Activated naive CD8-positive, alpha-beta T cell treated with anti-CD3 and anti-CD28 coated beads, Interleukin-2, amount 50 U/mL, for 24 hours (primary cell): ENCODE data around the gene TSPYL1.

Experiments
- ATAC-seq: fragments of 150-1000 bp; cut with Tn5 transposase; one replicate; pipeline ENCODE4 v1.10.0; 2021
- DNase-seq: peaks from one replicate; pipeline ENCODE4 v3.0.0; 2021
- H3K27ac Mint-ChIP-seq: one replicate; pipeline ENCODE4 v1.8.0; 2021; ENCODE audit warnings: mild to moderate bottlenecking, mixed read lengths
- H3K27me3 Mint-ChIP-seq: one replicate; pipeline ENCODE4 v1.8.0; 2021; ENCODE audit warnings: mixed read lengths
- H3K36me3 Mint-ChIP-seq: one replicate; pipeline ENCODE4 v1.8.0; 2021; ENCODE audit warnings: low read depth, mixed read lengths
- H3K4me1 Mint-ChIP-seq: one replicate; pipeline ENCODE4 v1.8.0; 2021; ENCODE audit warnings: mixed read lengths
- H3K4me3 Mint-ChIP-seq: one replicate; pipeline ENCODE4 v1.8.0; 2021; ENCODE audit warnings: mild to moderate bottlenecking, moderate library complexity, mixed read lengths
- H3K9me3 Mint-ChIP-seq: one replicate; pipeline ENCODE4 v1.8.0; 2021; ENCODE audit warnings: mixed read lengths

TSPYL1 gene

DNA sequence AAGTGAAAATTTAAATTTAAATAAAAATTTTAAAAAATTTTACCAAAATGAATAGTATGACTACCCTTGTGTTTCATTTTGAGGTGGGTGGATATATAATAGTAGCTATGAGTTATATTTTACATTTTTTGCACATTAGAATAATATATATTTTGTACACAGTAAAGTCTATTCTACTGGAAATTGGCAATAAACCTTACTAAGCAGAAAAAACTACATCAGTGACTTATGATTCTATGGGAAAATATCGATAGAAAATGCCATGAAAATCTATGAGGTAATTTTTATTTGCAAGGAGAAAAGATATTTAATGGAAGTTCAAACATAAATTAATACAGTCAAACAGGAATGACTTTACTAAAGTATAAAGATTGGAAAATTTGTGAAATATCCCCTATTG is 23.0 kb downstream of the TSPYL1 start:
- ATAC-seq (no peak), DNase-seq (no peak)
- Mint-ChIP-seq H3K4me1 (peaks cover 3% of the 10 kb centered on the region), H3K27ac (no peak overlapping the region), H3K9me3 (no peaks in the 10 kb centered on the region), H3K36me3 (peaks cover 12% of the 10 kb centered on the region), H3K27me3 (no peaks in the 10 kb centered on the region), H3K4me3 (no peak overlapping the region)

DNA sequence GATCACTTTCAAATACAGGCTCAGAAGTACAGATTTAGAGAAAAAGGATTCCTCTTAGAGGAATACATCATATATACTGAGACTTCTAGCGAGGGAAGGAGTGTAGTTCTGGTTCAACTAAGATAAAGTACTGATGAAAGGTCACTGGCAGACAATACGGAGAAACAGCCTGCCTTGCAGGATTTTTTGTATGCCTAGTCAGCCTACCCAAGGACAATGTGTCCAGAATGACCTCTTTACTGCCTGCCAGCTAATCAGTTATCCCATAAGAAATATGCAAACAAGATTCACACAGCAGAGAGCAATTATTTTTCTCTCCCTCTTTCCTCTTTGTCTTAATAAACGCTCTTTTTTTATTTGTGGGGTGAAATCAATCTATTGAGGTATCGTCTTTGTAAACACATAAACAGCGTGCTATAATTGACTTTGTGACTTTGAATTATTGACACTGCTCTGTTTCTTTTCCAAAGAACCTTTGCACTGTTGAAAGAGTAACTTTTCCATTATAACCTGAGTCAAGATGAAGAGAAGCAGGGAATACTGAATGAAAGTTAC is 24.4 kb downstream of the TSPYL1 start:
- no peak for ATAC-seq
- no peaks in the 10 kb centered on the region for H3K27me3 Mint-ChIP-seq
- no peak overlapping the region for H3K4me3 Mint-ChIP-seq
- H3K27ac Mint-ChIP-seq: no peak overlapping the region
- H3K4me1 Mint-ChIP-seq: peaks cover 10% of the 10 kb centered on the region
- DNase-seq: no peak
- H3K9me3 Mint-ChIP-seq: no peaks in the 10 kb centered on the region
- H3K36me3 Mint-ChIP-seq: peaks cover 9% of the 10 kb centered on the region

DNA sequence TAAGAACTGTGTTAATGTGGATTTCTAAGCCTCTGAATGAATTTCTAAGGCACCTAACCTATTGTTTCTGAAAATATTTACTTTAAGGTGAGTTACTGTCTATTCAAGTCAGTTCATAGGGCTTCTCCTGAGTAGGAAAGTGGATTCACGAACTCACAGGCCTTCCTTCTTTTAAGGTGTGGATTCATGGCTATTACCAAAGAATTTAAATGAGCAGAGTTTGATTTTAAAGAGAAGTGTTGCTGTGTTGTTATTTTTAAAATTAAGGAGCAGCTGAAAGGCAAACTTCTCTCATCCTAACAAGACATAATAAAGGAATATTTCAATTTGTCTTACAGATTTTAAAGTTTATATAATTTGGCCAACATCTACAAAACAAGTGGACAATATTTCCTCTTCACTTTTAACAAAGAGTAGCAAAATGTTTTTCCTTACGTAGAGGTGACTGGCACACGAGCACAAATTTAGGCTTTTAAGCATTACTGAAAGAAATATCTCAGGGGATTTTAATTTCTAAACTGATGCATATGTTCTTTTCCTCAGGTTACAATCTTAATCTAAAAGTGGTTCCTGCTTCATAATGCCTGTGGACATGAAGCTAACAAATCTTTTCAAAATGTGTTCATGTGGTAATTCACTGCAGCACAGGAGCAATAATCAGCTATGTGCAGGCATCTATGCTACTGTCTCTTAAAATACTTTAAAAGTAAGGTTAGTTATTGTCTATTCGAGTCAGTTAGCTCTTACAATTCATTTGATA is 25.3 kb downstream of the TSPYL1 start:
- H3K27ac Mint-ChIP-seq: no peak overlapping the region
- H3K4me3 Mint-ChIP-seq: no peak overlapping the region
- DNase-seq (no peak), ATAC-seq (no peak)
- H3K9me3 Mint-ChIP-seq: no peaks in the 10 kb centered on the region
- peaks cover 16% of the 10 kb centered on the region for H3K4me1 Mint-ChIP-seq
- H3K36me3 Mint-ChIP-seq: peaks cover 9% of the 10 kb centered on the region
- H3K27me3 Mint-ChIP-seq: no peaks in the 10 kb centered on the region

DNA sequence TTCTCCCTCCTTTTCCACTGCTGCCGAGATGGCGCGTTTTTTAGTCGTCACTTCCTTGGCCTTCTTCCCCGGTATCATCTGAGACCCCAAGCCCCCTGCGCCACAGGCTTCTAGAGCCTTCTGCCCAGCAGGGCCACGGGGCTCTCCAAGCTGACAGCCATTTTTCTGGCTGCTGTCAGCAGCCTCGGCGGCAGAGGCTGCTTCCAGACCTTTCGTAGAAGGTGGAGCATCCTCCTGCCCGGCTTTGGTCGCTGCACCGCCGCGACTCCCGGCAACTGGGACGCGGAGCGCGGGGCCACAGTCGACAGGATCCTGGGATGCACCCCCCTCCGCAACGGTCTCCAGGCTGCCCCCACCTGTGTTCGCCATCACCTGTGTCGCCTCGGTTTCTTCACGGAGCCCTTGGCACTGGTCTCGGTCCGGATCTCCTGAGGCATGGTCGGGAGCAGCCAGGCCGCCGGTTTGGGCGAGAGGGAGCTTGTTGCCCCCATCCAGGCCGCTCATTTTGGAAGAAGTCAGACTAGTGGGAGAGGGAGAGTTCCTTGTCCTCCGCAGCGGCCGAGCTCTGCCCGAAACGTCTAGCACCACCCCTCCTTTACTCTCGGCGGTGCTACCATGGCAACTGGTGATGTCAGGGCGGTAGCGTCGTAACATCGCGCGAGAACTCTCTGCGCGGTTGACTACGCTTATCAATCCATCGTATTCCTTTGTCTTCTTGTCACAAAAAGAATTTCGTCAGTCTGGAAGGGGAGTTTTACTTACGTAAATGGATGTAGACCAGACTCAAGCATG is 26.0 kb downstream of the TSPYL1 start, which contains the start of gene TSPYL4:
Gene TSPYL4 (minus strand): TSS at position 571 of the 792 bp plus-strand sequence. CDS start 67 bp downstream, at position 504.
- DNase-seq (peak; percentile 89), ATAC-seq (peak; percentile 100)
- no peak within 1 kb of the TSS for H3K4me3 Mint-ChIP-seq
- no peaks in the 10 kb centered on the region for H3K27me3 Mint-ChIP-seq
- no peak within 1 kb of the TSS for H3K27ac Mint-ChIP-seq
- peaks cover 9% of the 10 kb centered on the region for H3K36me3 Mint-ChIP-seq
- peaks cover 16% of the 10 kb centered on the region for H3K4me1 Mint-ChIP-seq
- H3K9me3 Mint-ChIP-seq: no peaks in the 10 kb centered on the region

DNA sequence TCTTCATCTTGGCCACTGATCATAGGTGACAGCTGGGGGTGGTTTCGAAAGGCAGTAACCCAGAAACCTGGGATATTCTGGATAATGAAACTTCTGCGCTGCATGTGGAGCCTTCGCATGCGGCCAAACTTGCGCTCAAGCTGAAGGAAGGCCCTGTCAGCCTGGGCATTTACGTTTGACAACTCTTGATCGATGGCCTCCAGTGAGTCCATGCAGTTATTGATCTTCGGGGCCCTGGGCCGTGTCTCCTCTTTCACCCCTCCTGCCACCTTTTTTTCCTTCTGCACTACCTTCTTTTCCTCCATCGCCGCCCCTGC is 26.6 kb downstream of the TSPYL1 start:
- no peak overlapping the region for H3K27ac Mint-ChIP-seq
- no peaks in the 10 kb centered on the region for H3K9me3 Mint-ChIP-seq
- no peak for DNase-seq
- H3K36me3 Mint-ChIP-seq: peaks cover 9% of the 10 kb centered on the region
- H3K27me3 Mint-ChIP-seq: no peaks in the 10 kb centered on the region
- H3K4me3 Mint-ChIP-seq: no peak overlapping the region
- H3K4me1 Mint-ChIP-seq: peaks cover 20% of the 10 kb centered on the region
- no peak for ATAC-seq

DNA sequence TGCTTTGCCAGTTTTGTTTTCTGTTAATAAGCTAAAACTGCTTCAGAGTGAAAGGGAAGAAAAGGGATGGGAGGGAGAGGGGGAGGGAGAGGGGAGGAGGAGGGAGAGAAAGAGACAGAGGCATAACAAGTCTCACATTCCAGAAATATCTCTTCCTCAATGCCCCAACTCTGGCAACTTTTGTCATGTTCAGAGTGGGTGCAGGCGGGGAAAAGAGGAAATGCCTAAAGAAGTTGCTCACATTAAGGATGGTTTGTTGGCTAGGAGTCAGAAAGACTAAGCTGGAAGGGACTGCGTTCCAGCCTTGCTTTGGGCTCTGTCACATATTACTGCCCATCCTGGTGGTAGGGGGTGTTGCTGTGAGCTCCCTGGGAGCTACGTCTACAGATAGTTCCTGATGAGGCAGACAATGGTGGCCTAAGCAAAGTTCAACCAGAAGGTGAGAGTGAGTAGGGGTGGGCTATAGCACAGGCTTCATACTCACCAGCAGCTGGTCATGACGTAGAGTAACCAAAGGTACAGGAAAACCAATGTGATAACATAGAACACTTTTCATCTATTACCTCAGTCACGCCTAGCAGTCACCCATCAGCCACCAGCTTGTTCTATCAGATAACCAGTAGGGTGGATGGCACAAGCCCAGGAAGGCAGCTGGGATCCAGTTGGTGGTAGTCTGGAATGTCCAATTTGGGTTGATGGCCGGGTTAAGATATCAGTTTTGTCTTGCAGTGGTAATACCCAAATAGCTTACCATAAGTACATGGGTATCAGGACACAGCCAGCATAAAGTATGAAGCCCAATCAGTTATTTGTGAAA is 28.0 kb downstream of the TSPYL1 start:
- Mint-ChIP-seq H3K9me3 (no peaks in the 10 kb centered on the region), H3K27me3 (no peaks in the 10 kb centered on the region), H3K4me3 (no peak overlapping the region), H3K27ac (no peak overlapping the region), H3K4me1 (peaks cover 20% of the 10 kb centered on the region), H3K36me3 (peaks cover 9% of the 10 kb centered on the region)
- ATAC-seq (no peak), DNase-seq (no peak)

DNA sequence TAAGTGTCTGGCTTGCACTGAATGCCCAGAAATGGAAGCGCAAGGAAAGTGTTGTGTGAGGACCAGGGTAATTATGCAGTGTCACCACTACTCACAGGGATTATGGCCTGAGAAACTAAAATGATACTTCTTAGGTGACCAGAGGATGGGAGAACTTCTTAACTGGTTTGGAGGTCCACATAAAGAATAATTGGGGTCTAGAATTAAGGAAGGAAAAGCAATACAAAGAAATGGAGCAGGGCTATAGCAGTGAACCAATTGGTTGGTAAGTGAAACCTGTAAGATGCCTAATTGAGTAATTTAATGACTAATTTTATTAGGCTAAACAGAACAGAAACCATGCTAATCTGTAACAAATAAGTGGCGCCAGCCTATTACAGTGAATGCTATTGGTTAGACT is 31.2 kb downstream of the TSPYL1 start:
- no peaks in the 10 kb centered on the region for H3K27me3 Mint-ChIP-seq
- no peak overlapping the region for H3K4me3 Mint-ChIP-seq
- H3K27ac Mint-ChIP-seq: peak overlapping the region; percentile 34

DNA sequence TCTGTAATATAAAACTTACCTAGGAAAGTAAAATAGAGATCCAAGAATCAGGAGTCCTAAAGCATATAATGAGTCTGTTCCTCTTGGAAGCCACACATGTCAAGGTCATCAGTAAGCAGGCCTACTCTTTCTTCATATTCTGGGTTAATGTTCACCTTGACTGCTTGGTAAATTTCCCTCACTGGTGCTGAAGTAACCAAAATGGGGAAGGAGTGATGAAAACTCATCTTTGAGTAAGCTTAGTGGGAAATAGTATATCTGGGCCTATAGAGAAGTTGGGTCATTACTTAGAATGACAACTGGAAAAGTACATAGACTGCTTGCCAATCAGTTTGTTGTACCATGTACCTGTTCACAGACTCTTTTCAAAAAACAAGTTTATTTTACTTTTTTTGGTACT is 32.4 kb downstream of the TSPYL1 start:
- H3K27ac Mint-ChIP-seq: no peak overlapping the region
- peaks cover 9% of the 10 kb centered on the region for H3K36me3 Mint-ChIP-seq
- DNase-seq (no peak), ATAC-seq (no peak)
- peaks cover 20% of the 10 kb centered on the region for H3K4me1 Mint-ChIP-seq
- no peaks in the 10 kb centered on the region for H3K9me3 Mint-ChIP-seq
- no peaks in the 10 kb centered on the region for H3K27me3 Mint-ChIP-seq
- H3K4me3 Mint-ChIP-seq: no peak overlapping the region

More for the DNA sequence above, 31.2 kb downstream of the TSPYL1 start:
- no peak for DNase-seq
- no peak for ATAC-seq
- Mint-ChIP-seq H3K36me3 (peaks cover 9% of the 10 kb centered on the region), H3K4me1 (peaks cover 20% of the 10 kb centered on the region), H3K9me3 (no peaks in the 10 kb centered on the region)

DNA sequence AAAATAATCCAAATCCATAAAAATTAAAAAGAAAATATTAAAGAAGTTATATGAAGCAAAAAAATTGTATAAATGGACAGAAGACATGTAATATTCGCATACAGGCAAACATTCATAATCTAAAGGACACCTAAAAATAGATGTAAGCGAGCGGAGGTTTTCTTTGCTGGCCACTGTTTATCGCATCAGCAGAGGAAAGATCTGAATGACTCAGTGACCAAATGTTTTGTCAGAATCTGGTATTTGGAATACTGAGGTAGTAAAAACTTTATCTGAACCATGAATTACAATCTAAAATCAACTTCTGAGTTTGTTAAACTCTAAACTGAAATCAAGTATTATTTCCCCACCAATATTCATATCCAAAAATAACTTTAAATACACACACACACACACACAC is 33.6 kb downstream of the TSPYL1 start:
- Mint-ChIP-seq H3K9me3 (no peaks in the 10 kb centered on the region), H3K4me1 (peaks cover 17% of the 10 kb centered on the region), H3K36me3 (peaks cover 4% of the 10 kb centered on the region), H3K4me3 (no peak overlapping the region), H3K27ac (no peak overlapping the region), H3K27me3 (no peaks in the 10 kb centered on the region)
- DNase-seq: no peak
- ATAC-seq: no peak

DNA sequence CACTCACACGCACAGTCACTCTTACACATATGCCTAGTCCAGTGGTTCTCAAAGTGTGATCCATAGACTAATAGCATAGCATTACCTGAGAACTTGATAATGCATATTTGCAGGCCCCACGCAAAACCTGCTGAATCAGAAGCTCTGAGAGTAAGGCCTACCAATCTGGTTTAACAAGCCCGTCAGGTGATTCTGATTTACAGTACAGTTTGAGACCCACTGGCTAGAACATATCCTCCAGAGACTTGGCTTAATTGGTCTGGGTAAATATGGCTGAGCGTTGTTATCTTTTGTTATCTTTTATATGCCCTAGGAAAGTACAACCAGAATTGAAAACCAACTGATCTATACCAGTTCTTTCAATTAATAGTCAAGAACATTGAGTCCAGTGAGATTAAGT is 35.4 kb downstream of the TSPYL1 start:
- no peaks in the 10 kb centered on the region for H3K9me3 Mint-ChIP-seq
- H3K36me3 Mint-ChIP-seq: no peaks in the 10 kb centered on the region
- H3K27me3 Mint-ChIP-seq: no peaks in the 10 kb centered on the region
- H3K4me3 Mint-ChIP-seq: no peak overlapping the region
- ATAC-seq: no peak
- no peak overlapping the region for H3K27ac Mint-ChIP-seq
- H3K4me1 Mint-ChIP-seq: peaks cover 4% of the 10 kb centered on the region
- DNase-seq: no peak

DNA sequence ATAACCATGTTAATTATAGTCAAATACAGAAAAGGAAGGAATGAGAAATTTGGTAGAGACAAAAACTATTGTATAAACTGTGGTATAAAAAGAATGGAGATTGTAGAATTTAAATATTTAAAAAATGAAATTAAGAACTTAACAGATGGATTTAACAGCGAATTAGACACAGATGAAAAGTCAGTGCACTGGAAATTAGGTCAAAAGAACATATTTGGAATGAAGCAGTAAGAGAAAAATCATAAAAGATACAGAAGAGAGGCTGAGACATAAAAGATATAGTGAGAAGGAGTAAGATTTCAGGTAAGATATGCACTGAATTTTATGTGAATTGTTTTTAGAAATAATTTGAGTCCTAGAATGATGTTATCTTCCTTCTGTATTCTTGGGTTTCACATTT is 39.9 kb downstream of the TSPYL1 start:
- DNase-seq: no peak
- Mint-ChIP-seq H3K4me3 (no peak overlapping the region), H3K36me3 (peaks cover 4% of the 10 kb centered on the region), H3K4me1 (no peaks in the 10 kb centered on the region), H3K27ac (no peak overlapping the region), H3K27me3 (no peaks in the 10 kb centered on the region), H3K9me3 (no peaks in the 10 kb centered on the region)
- no peak for ATAC-seq

DNA sequence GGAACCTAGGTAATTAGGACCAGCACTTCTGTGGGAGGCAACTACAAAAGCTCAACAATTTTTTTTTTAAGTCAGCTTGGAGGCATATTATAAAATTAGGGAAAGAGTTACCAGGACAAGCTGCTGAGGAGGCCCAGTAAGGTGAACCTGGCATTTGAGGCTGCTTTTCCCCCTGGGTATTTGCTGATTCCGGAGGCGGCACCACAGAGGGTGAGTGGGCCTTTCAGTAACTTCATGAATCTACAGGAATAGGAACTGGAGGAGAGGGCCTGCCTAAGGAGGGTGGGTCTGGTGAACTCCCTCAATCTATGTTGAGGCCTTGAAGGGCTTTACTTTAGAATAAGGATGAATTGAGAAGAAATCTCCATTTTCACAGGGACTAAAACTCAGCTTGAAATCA is 40.5 kb downstream of the TSPYL1 start:
- no peak for ATAC-seq
- peaks cover 4% of the 10 kb centered on the region for H3K36me3 Mint-ChIP-seq
- H3K4me1 Mint-ChIP-seq: no peaks in the 10 kb centered on the region
- no peak overlapping the region for H3K27ac Mint-ChIP-seq
- no peaks in the 10 kb centered on the region for H3K9me3 Mint-ChIP-seq
- DNase-seq: no peak
- no peaks in the 10 kb centered on the region for H3K27me3 Mint-ChIP-seq
- no peak overlapping the region for H3K4me3 Mint-ChIP-seq

DNA sequence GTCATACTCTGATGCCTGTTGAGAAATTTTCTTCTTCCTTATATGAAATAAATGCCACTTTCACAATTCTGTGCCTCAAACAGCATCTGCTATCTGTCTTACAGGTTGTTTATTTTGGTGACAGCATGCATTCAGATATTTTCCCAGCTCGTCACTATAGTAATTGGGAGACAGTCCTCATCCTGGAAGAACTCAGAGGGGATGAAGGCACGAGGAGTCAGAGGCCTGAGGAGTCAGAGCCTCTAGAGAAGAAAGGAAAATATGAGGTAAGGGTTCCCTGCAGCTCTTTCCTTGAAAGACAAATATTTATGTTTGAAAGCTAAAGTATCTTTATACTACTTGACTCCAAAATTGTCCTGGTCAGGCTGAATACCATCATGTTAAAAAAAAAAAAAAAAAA is 41.6 kb downstream of the TSPYL1 start:
- Mint-ChIP-seq H3K36me3 (peaks cover 4% of the 10 kb centered on the region), H3K27me3 (no peaks in the 10 kb centered on the region), H3K4me1 (no peaks in the 10 kb centered on the region), H3K4me3 (no peak overlapping the region), H3K9me3 (no peaks in the 10 kb centered on the region), H3K27ac (no peak overlapping the region)
- DNase-seq (no peak), ATAC-seq (no peak)

DNA sequence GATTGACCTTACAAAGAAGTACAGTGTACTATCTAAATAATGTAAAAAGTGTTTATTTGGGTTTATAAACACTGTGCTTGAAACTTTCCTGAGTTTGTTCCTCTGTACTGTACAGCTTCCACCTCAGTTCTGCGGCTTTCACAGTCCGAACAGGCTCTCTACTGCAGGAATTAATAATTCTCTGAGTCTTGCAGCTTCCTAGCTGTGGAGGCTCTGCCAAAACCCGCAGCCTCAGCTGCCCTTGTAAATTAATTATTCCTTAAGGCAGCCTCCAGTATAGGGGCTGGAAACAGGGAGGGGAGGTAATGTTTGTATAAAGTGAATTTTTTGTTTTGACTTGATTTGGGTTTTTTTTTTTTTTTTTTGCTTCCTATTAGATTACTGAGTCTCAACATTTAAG is 45.0 kb downstream of the TSPYL1 start:
- Mint-ChIP-seq H3K4me1 (no peaks in the 10 kb centered on the region), H3K9me3 (no peaks in the 10 kb centered on the region)
- no peak for ATAC-seq

More for the DNA sequence above, 45.0 kb downstream of the TSPYL1 start:
- peaks cover 4% of the 10 kb centered on the region for H3K36me3 Mint-ChIP-seq
- H3K27me3 Mint-ChIP-seq: no peaks in the 10 kb centered on the region
- DNase-seq: no peak
- H3K27ac Mint-ChIP-seq: no peak overlapping the region
- no peak overlapping the region for H3K4me3 Mint-ChIP-seq
